Activated gamma-delta T cell treated with anti-CD3 and anti-CD28 coated beads, Interleukin-2, amount 50 U/mL, for 16 hours (primary cell): ENCODE results near the gene RPS13.
"Not testable (repeated sequence)": the region's sequence is repeated elsewhere in the genome, so short reads cannot be mapped to it uniquely, and the experiment has no call there.

ENCODE experiments used
- DNase-seq: peaks from one replicate; pipeline ENCODE4 v3.0.0-alpha.2; 2020; ENCODE audit warnings: low read depth

The RPS13 gene

DNA sequence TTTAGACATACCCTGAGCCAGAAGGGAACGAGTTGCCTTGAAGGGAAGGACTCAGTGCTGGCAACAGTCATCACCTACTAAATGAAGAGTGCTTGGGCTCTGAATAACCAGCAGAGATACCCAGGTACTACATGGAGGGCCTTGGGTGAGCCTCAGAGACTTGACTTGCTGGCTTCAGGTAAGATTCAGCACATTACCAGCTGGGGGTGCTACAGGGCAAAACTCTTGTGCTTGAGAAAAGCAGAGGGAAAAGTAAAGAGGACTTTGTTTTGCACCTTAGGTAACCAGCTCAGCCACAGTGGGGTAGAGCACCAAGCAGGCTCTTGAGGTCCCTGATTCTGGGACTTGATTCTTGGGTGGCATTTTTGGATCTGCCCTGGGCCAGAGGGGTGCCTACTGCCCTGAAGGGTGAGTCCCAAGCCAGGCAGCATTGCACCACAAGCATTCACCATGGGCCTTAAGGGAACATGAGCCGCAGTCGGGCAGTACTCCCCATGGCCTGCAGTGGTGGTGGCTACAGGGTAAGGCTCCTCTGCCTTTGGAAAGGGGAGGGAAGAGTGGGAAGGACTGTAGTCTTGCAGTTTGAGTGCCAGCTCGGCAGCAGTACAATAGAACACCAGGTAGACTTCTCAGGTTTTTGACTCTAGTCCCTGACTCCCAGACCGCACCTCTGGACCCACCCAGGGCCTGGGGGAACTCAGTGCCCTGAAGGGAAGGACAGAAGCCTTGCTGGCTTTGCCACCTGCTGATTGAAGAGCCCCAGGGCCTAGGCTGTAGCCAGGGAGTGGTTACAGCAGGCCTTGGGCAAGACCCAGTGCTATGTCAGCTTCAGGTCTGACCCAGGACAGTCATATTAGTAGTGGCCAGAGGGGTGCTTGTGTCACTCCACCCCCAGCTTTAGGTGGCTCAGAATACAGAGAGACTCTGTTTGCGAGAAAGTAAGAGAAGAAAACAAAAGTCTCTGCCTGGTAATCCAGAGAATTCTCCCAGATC lies 40.5 kb downstream of the RPS13 start:
- DNase-seq: no peak

DNA sequence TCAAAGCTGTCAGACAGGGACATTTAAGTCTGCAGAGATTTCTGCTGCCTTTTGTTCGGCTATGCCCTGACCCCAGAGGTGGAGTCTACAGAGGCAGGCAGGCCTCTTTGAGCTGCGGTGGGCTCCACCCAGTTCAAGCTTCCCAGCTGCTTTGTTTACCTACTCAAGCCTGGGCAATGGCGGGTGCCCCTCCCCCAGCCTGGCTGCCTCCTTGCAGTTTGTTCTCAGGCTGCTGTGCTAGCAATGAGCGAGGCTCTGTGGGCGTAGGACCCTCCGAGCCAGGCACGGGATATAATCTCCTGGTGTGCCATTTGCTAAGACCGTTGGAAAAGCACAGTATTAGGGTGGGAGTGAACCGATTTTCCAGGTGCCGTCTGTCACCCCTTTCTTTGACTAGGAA lies 43.4 kb downstream of the RPS13 start:
- DNase-seq: not testable (repeated sequence)

DNA sequence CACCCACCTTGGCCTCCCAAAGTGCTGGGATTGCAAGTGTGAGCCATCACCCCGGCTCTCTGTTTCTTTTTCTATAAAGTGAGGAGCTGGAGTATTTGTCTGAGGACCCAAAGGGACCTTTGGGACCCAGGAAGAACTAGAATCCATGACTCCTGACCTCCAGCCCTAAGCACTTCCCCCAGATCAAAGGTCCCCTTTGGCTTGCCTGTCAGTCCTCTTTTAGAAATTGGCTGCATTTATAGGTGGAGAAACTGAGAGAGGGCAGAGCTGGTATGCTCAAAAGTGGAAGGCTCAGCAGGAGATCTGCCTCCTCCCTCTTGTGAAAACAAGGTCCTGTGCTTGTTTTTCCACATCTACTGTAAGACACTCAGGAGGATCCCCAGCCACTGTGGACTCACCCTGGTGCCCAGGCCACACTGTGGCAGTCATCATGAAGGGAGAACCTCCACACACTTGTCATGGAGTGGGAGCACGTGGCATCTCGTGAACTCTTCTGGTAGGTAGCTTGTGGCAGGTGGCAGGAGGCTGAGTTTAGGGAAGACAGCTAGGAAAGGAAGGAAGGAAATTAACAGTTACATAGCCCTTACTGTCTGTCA lies 50.9 kb downstream of the RPS13 start:
- DNase-seq: no peak

DNA sequence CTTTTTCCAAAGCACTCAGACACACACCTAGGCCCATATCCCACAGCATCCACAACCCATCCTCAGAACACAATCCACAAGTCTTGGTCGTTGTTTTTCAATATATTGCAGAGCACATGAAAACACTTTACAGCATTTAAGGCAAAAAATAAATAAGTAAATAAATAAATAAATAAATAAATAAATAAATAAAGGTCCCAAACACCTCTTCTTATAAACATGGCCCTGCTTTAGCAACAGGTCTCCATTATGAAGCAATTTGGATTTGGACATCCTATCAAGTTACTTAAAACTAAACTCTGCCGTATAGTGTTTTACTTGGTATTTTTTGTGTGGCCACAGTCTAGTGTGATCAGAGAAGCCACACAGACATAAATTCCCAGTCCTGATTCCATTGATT lies 52.5 kb downstream of the RPS13 start:
- no peak for DNase-seq
